Liver (tissue), 9 donors: ENCODE results near the gene UGT1A4. TPM values are rescaled to one million over a fixed set of nuclear protein-coding genes. Genes with fewer than 3 reads are reported as not detected.
A peak's percentile ranks its signal among the peaks of the same experiment; 100 is the strongest.

ENCODE experiments used
- DNase-seq: peaks from one replicate; pipeline ENCODE4 v3.0.0-alpha.2; 2017; ENCODE audit warnings: low spot score
- H3K27ac ChIP-seq, 2 donors: one replicate each; pipeline ENCODE4 v1.7.0; 2013; ENCODE audit warnings: inconsistent platforms in 2 of 2, low read length in 2 of 2, control low read depth in 1 of 2, low read depth in 1 of 2, mild to moderate bottlenecking in 1 of 2
- H3K27me3 ChIP-seq, 4 donors: one replicate each; pipeline versions ENCODE4 v1.6.1 to v1.7.0; 2013; ENCODE audit warnings: low read length in 3 of 4, inconsistent platforms in 1 of 4, mild to moderate bottlenecking in 1 of 4, moderate library complexity in 1 of 4; ENCODE audit not compliant: control insufficient read depth in 4 of 4, insufficient read depth in 4 of 4
- H3K36me3 ChIP-seq, 4 donors: one replicate each; pipeline versions ENCODE4 v1.6.1 to v1.7.0; 2013; ENCODE audit warnings: low read length in 3 of 4, mild to moderate bottlenecking in 3 of 4, low read depth in 1 of 4, moderate library complexity in 1 of 4; ENCODE audit not compliant: control insufficient read depth in 4 of 4, insufficient read depth in 3 of 4
- H3K4me1 ChIP-seq, 4 donors: one replicate each; pipeline versions ENCODE4 v1.6.1 to v1.7.0; 2013; ENCODE audit warnings: low read length in 3 of 4, mild to moderate bottlenecking in 3 of 4, moderate library complexity in 1 of 4; ENCODE audit not compliant: control insufficient read depth in 4 of 4, insufficient read depth in 4 of 4
- H3K4me3 ChIP-seq, 3 donors: one replicate each; pipeline versions ENCODE4 v1.6.1 to v1.7.0; 2013; ENCODE audit warnings: low read length in 3 of 3, control low read depth in 1 of 3, low read depth in 1 of 3, mild to moderate bottlenecking in 1 of 3
- H3K9ac ChIP-seq, 2 donors: one replicate each; pipeline ENCODE4 v1.7.0; 2013; ENCODE audit warnings: low read length in 2 of 2, mild to moderate bottlenecking in 2 of 2, moderate library complexity in 2 of 2, control low read depth in 1 of 2, low read depth in 1 of 2
- H3K9me3 ChIP-seq, 4 donors: one replicate each; pipeline versions ENCODE4 v1.6.1 to v1.7.0; 2013; ENCODE audit warnings: low read length in 3 of 4; ENCODE audit not compliant: control insufficient read depth in 4 of 4
- EGR1 ChIP-seq, 2 donors: IDR thresholded peaks; 2 replicates each; pipeline ENCODE4 v1.6.1; 2016 to 2018; ENCODE audit warnings: antibody characterized with exemption in 2 of 2, low read depth in 2 of 2
- HNF4A ChIP-seq, 2 donors: conservative IDR thresholded peaks; 2 replicates each; pipeline ENCODE4 v1.6.1; 2016; ENCODE audit warnings: antibody characterized with exemption in 2 of 2, mild to moderate bottlenecking in 2 of 2
- HNF4G ChIP-seq: IDR thresholded peaks from 2 replicates; pipeline ENCODE4 v1.6.1; 2016; ENCODE audit warnings: antibody characterized with exemption
- RAD21 ChIP-seq, 2 donors: IDR thresholded peaks; 2 replicates each; pipeline ENCODE4 v1.6.1; 2016; ENCODE audit warnings: antibody characterized with exemption in 2 of 2, mild to moderate bottlenecking in 2 of 2
- TAF1 ChIP-seq: conservative IDR thresholded peaks from 2 replicates; pipeline ENCODE4 v1.6.1; 2016; ENCODE audit warnings: antibody characterized with exemption, mild to moderate bottlenecking
- YY1 ChIP-seq: IDR thresholded peaks from 2 replicates; pipeline ENCODE4 v1.6.1; 2016; ENCODE audit warnings: antibody characterized with exemption, mild to moderate bottlenecking
- WGBS: extraction: QIAGEN DNeasy Blood & Tissue Kit; methylation state at CpG from one replicate; pipeline ENCODE4 v1.1.7; 2013; 5-methylcytosine and 5-hydroxymethylcytosine counted together
- polyA plus RNA-seq, 2 donors: library from polyadenylated mRNA; stranded (reverse) in 1 of 2; unstranded in 1 of 2; fragments of 200-250 nt in 1 of 2; fragments of >200 nt in 1 of 2; fragmentation: Nextera tagmentation in 1 of 2; extraction: Ambion mirVana in 1 of 2; gene quantifications; one replicate each; pipeline versions ENCODE4 v1.2.1 to v1.2.3, GENCODE V29; 2013 to 2015
- total RNA-seq, 2 donors: library from RNA; depleted of rRNA; stranded (reverse); fragments of >200 nt; gene quantifications; one replicate each; pipeline ENCODE4 v1.2.3, GENCODE V29; 2014
- TF ChIP-seq, protein P1 (sequence below): IDR thresholded peaks from 2 replicates; pipeline ENCODE4 v1.6.1; 2016; ENCODE audit warnings: antibody characterized with exemption
- TF ChIP-seq, protein P2 (sequence below): fragments of 150-350 bp; IDR thresholded peaks from 2 replicates; pipeline ENCODE4 v1.5.1; 2017; ENCODE audit warnings: improper control_type of control experiment, low read depth, low read length; ENCODE audit not compliant: missing input control
- TF ChIP-seq, protein P3 (sequence below): IDR thresholded peaks from 2 replicates; pipeline ENCODE4 v1.6.1; 2016; ENCODE audit warnings: antibody characterized with exemption
- donor health status: healthy.
- donor health status: healthy.
- donor health status: healthy.
- donor health status: healthy.
- donor health status: healthy.

Gene UGT1A4
- total and polyA plus RNA-seq, 4 donors: 103 to 446 (median 136) TPM; not detected in 1

DNA sequence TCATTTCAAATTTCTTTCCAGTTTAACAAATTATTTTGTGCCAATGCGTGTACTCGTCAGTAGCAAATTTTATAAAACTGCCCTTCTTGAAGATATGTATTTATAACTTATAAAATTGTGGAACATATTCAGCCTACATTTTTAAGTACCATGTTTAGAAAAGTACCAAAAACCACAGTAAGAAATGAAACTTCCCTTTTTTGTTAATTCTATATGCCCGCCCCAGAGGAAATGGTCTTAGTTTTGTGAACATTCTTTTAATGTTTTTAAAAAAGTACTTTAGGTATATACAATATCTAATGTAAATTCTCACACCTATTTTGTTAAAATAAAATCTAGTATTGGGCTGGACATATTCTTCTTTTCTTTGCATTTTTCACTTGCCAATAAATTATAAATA, 45.6 kb upstream of the UGT1A4 start:
- Histone ChIP-seq H3K4me1 (peaks cover 5 to 42% (median 27%) of the 10 kb centered on the region in 4 donors), H3K9ac (peak overlapping the region; percentile 16 to 94), H3K27me3 (no peaks in the 10 kb centered on the region), H3K9me3 (no peaks in the 10 kb centered on the region), H3K27ac (peak overlapping the region; percentile 90 to 98), H3K36me3 (no peaks in the 10 kb centered on the region), H3K4me3 (peak overlapping the region; percentile 27 to 51 (median 45))
- TF ChIP-seq EGR1 (IDR thresholded peaks at IDR 0.05; ENCODE audit: low read depth in 2 of 2) (no peak), HNF4A (conservative IDR thresholded peaks at IDR 0.05) (no peak), RAD21 (IDR thresholded peaks at IDR 0.05) (no peak), HNF4G (no peak)
- TF ChIP-seq, protein P1, sequence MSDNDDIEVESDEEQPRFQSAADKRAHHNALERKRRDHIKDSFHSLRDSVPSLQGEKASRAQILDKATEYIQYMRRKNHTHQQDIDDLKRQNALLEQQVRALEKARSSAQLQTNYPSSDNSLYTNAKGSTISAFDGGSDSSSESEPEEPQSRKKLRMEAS: no peak
- TF ChIP-seq, protein P2, sequence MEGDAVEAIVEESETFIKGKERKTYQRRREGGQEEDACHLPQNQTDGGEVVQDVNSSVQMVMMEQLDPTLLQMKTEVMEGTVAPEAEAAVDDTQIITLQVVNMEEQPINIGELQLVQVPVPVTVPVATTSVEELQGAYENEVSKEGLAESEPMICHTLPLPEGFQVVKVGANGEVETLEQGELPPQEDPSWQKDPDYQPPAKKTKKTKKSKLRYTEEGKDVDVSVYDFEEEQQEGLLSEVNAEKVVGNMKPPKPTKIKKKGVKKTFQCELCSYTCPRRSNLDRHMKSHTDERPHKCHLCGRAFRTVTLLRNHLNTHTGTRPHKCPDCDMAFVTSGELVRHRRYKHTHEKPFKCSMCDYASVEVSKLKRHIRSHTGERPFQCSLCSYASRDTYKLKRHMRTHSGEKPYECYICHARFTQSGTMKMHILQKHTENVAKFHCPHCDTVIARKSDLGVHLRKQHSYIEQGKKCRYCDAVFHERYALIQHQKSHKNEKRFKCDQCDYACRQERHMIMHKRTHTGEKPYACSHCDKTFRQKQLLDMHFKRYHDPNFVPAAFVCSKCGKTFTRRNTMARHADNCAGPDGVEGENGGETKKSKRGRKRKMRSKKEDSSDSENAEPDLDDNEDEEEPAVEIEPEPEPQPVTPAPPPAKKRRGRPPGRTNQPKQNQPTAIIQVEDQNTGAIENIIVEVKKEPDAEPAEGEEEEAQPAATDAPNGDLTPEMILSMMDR: no peak
- DNase-seq: no peak
- WGBS: 66% methylated on average over 3 of the region's 3 CpGs

DNA sequence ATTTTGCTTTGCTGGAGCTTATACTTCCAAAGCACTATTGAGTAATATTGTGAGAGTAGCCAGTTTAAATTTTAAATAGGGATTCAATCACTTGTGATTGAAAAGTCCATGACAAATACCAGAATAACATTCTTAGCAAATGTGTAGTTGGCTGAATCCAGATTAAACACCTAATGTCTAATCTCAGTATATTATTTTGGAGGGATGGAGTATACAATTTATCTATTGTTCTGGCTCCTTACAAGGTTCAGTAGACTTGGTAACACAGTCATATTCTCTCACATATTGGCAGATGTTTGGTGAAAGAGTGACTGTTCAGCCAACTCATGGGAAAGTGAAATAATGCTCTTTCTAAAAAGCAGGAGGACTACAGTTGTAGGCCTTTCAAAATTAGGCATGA, 44.6 kb upstream of the UGT1A4 start:
- H3K9ac ChIP-seq: peak overlapping the region in 1 of 2 donors; percentile 94
- peak overlapping the region; percentile 7 to 50 (median 45) for H3K4me3 ChIP-seq
- H3K4me1 ChIP-seq: peaks cover 5 to 39% (median 25%) of the 10 kb centered on the region in 4 donors

DNA sequence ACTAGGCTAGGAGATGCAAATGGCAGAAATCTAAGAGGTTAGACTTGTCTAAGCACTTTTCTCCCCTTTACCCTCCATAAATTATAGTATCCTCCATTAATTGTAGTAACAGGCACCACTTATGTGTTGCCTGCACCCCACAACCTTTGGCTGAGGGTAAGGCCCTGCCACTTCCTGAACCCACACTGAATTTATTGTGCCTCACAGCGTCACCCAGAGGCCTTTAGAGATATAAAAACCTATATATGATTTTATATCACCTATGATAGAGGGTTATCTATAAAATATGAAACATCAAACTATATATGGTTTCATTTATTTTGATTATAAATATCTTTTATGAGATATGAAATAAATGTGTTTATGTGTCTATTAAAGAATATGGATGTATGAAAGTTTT, 44.2 kb upstream of the UGT1A4 start:
- H3K27ac ChIP-seq: peak overlapping the region; percentile 19 to 79
- peak overlapping the region; percentile 7 to 50 (median 45) for H3K4me3 ChIP-seq
- no peaks in the 10 kb centered on the region for H3K36me3 ChIP-seq
- no peaks in the 10 kb centered on the region for H3K9me3 ChIP-seq
- no peak for DNase-seq
- no peaks in the 10 kb centered on the region for H3K27me3 ChIP-seq
- peaks cover 6 to 38% (median 25%) of the 10 kb centered on the region in 4 donors for H3K4me1 ChIP-seq
- 63% methylated on average over 1 of the region's 1 CpG for WGBS
- peak overlapping the region in 1 of 2 donors; percentile 94 for H3K9ac ChIP-seq
- TF ChIP-seq, protein P2: no peak
- TF ChIP-seq EGR1 (IDR thresholded peaks at IDR 0.05; ENCODE audit: low read depth in 2 of 2) (no peak), RAD21 (IDR thresholded peaks at IDR 0.05) (peak in 1 of 2 donors; percentile 55), HNF4G (no peak), TAF1 (no peak)
- TF ChIP-seq, protein P3, sequence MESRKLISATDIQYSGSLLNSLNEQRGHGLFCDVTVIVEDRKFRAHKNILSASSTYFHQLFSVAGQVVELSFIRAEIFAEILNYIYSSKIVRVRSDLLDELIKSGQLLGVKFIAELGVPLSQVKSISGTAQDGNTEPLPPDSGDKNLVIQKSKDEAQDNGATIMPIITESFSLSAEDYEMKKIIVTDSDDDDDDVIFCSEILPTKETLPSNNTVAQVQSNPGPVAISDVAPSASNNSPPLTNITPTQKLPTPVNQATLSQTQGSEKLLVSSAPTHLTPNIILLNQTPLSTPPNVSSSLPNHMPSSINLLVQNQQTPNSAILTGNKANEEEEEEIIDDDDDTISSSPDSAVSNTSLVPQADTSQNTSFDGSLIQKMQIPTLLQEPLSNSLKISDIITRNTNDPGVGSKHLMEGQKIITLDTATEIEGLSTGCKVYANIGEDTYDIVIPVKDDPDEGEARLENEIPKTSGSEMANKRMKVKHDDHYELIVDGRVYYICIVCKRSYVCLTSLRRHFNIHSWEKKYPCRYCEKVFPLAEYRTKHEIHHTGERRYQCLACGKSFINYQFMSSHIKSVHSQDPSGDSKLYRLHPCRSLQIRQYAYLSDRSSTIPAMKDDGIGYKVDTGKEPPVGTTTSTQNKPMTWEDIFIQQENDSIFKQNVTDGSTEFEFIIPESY: no peak

More for the DNA sequence above, 44.6 kb upstream of the UGT1A4 start:
- H3K27ac ChIP-seq: peak overlapping the region; percentile 19 to 79
- DNase-seq: no peak
- no peaks in the 10 kb centered on the region for H3K27me3 ChIP-seq
- no peaks in the 10 kb centered on the region for H3K9me3 ChIP-seq
- H3K36me3 ChIP-seq: no peaks in the 10 kb centered on the region
- TF ChIP-seq YY1: peak; percentile 15
- TF ChIP-seq, protein P2: no peak
- TF ChIP-seq TAF1: no peak
- peak in 1 of 2 donors; percentile 19 for TF ChIP-seq HNF4A (conservative IDR thresholded peaks at IDR 0.05)
- TF ChIP-seq EGR1 (IDR thresholded peaks at IDR 0.05; ENCODE audit: low read depth in 2 of 2): no peak
- no peak for TF ChIP-seq HNF4G
